IPS-18c (cell line): ENCODE data around the gene DUSP10.

Source experiments
- H3K4me3 ChIP-seq: 2 replicates; pipeline ENCODE4 v1.7.0; 2013; ENCODE audit warnings: low read depth, mild to moderate bottlenecking, low read length, moderate library complexity; ENCODE audit not compliant: insufficient read depth
- H3K9me3 ChIP-seq: one replicate; pipeline ENCODE4 v1.6.1; 2013; ENCODE audit warnings: mild to moderate bottlenecking, low read length, moderate library complexity; ENCODE audit not compliant: control insufficient read depth, insufficient read depth

Gene DUSP10

DNA sequence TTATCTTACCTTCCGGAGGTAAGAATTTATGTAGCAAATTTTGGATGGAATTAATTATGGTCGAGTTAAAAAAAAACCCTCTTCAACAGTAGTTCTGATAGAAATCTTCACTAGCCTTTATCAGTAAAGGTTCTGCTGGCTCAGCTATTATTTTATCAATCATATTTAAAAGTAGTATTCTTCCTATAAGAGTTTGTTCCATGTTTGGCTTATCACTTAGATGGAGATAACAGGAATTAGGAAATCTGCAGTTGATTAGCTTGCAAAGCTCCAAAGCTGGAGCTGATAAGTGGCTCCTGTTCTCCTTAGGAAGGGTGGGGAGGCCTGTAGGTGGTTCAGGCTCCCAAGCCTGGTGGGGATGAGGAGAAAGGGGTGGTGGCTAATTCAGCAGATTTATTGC is 31.5 kb upstream of the DUSP10 start:
- Histone ChIP-seq H3K9me3 (no peaks in the 10 kb centered on the region), H3K4me3 (no peak overlapping the region)

DNA sequence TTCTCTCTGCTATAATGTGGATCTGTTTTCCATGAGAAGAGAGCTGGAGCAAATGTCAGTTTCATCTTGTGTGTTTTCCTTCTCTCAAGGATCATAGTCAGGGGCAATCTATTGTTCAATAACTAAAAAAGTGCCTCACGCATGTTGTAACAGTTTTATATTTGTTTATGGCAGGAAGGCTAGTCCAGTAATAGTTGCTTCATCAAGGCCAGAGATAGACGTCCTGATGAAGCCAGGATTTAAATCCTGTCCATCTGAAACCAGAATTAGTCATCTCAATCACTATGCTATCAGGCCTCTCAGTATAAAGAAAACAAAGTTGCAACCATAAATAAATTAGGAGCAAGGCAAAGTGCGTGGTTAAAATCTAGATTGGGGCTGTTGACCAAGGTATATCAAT is 30.2 kb upstream of the DUSP10 start:
- Histone ChIP-seq H3K4me3 (no peak overlapping the region), H3K9me3 (no peaks in the 10 kb centered on the region)

DNA sequence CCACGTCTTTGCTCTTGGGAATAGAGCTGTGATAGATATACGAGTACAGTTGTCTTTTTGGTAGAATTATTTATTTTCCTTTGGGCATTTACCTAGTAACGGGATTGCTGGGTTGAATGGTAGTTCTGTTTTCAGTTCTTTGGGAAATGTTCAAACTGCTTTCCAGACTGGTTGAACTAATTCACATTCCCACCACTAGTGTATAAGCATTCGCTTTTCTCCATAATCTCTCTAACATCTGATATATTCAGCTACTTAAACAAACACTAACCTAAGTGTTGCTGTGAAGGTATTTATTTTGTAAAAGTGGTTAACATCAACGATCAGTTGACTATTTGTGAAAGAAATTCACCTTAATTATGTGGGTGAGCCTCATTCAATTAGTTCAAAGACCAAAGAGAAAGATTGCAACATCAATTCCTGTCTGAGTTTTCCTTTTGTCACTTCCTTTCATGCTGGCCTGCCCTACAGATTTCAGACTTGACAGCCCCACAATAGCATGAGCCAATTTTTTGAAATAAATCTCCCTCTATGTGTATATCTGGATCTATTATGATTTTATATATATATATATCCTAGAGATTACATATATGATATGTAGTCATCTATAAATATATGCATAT is 26.7 kb upstream of the DUSP10 start:
- Histone ChIP-seq H3K4me3 (no peak overlapping the region), H3K9me3 (no peaks in the 10 kb centered on the region)

DNA sequence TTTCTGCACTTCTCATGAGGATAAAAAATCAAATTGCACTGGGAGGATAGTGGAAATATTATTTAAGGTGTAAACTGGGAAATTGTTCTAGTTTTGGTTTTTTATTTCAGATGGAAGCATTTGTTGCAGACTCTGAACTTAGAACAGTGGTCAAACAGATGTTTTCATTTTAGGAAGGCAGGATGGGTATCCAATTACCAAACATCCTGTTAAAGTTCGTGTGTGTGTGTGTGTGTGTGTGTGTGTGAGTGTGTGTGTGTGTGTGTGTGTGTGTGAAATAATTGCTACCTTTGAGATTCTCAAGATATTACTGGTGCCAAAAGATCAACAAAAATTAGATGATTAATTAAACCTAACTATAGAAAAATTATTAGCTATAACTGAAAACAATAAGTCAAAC is 24.3 kb upstream of the DUSP10 start:
- H3K9me3 ChIP-seq: no peaks in the 10 kb centered on the region
- no peak overlapping the region for H3K4me3 ChIP-seq

- no peak overlapping the region for H3K4me3 ChIP-seq
- H3K9me3 ChIP-seq: no peaks in the 10 kb centered on the region
Measured at GRCh38 chr1:221765527-221765926, 23.6 kb upstream of the DUSP10 start.

- Histone ChIP-seq H3K9me3 (no peaks in the 10 kb centered on the region), H3K4me3 (no peak overlapping the region)
Measured at GRCh38 chr1:221762121-221762520, 20.2 kb upstream of the DUSP10 start.

DNA sequence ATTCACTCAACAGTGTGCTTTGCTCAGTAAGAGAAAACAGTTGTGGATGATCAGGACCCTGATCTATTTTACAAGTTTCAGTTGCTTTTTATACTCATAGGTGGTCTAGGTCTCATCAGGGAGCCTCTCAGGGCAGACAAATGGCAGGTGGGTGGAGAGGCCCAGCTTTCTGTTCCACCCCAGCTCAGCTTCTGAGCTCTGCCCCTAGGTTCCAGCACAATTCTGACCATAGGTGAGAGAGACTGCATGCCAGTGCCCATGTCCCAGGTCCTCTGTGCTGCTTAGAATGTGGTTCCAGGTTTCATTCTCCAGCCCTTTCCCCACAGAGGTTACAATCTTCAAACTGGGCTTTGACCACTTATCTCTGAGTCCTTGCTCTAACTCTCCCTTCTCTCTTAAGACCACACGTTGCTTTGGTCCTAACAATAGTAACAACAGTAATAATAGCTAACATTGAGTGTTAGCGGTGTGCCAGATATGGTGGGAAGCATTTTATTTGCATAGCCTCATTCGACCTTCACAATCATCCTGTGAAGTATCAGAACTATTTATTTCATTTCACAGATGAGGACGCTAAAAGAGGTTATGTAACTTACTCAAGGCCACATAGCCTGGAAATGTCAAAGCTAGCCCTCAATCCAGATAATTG is 19.6 kb upstream of the DUSP10 start:
- Histone ChIP-seq H3K4me3 (no peak overlapping the region), H3K9me3 (no peaks in the 10 kb centered on the region)

DNA sequence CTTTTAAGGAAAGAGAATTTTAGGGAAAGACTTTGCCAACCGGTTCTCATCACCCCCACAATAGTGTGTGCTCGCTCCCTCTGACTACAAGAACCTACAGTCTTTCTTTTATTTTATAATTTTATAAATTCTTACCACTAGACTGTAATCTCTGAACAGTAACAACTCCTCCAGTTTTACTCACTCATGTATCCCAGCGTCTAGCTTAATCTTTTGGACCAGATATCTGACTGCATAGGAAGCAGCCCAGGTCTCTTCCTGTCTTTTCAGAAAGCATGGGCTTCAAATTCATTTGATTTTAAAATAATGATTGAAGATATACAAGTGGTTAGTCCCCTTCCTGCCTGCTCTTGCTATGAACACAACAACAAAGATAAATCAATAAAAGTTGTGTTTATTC is 19.0 kb upstream of the DUSP10 start:
- no peaks in the 10 kb centered on the region for H3K9me3 ChIP-seq
- H3K4me3 ChIP-seq: no peak overlapping the region

- no peaks in the 10 kb centered on the region for H3K9me3 ChIP-seq
- no peak overlapping the region for H3K4me3 ChIP-seq
Measured at GRCh38 chr1:221759436-221759835, 17.5 kb upstream of the DUSP10 start.

DNA sequence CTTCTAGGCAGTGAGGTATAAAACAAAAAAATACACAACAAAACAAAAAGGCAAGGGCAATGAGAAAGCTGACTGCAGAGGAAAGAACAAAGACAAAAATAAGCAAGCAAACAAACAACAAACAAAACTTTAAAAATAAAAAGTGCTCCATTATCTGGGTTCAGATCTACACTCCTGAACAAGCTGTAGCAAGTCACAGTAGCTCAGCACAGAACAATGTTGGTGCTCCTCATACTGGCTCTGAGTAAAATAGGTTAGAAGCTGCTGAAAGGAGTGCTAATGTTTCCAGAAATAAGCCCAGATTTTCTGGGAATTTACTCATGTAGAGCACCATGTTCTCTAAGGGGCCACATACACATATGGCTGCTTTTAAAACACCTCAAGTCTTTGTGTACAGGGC is 16.6 kb upstream of the DUSP10 start:
- Histone ChIP-seq H3K4me3 (no peak overlapping the region), H3K9me3 (no peaks in the 10 kb centered on the region)

- no peak overlapping the region for H3K4me3 ChIP-seq
Measured at GRCh38 chr1:221756830-221757551, 15.1 kb upstream of the DUSP10 start.

GRCh38 chr1:221753828-221754188 is 11.9 kb upstream of the DUSP10 start:
- Histone ChIP-seq H3K9me3 (no peaks in the 10 kb centered on the region), H3K4me3 (no peak overlapping the region)

More at GRCh38 chr1:221756830-221757551, 15.1 kb upstream of the DUSP10 start:
- no peaks in the 10 kb centered on the region for H3K9me3 ChIP-seq

- no peak overlapping the region for H3K4me3 ChIP-seq
- no peaks in the 10 kb centered on the region for H3K9me3 ChIP-seq
Measured at GRCh38 chr1:221751226-221751887, 9.5 kb upstream of the DUSP10 start.

DNA sequence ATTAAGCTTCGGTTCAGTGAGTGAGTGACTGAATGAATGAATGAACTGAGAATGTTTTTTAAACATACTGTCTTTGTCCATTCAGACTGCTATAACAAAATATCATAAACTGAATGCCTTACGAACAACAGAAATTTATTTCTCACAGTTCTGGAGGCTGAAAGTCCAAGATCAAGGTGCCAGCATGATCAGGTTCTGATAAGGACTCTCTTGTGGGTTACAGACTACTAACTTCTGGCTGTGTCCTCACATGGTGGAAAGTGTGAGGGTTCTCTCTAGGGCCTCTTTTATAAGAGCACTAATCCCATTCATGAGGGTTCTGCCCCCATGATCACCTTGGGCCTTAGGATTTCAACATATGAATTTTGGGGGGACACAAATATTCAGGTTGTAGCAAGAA is 7.1 kb upstream of the DUSP10 start:
- H3K4me3 ChIP-seq: no peak overlapping the region

GRCh38 chr1:221747839-221748238 is 6.0 kb upstream of the DUSP10 start:
- H3K9me3 ChIP-seq: no peaks in the 10 kb centered on the region
- no peak overlapping the region for H3K4me3 ChIP-seq

More for the DNA sequence above, 7.1 kb upstream of the DUSP10 start:
- no peaks in the 10 kb centered on the region for H3K9me3 ChIP-seq

GRCh38 chr1:221743416-221744208 is 1.7 kb upstream of the DUSP10 start:
- Histone ChIP-seq H3K9me3 (no peaks in the 10 kb centered on the region), H3K4me3 (peak overlapping the region; percentile 51)
